GM12878 (cell line): ENCODE data around the gene SNRNP35. TPM values are rescaled to one million over a fixed set of nuclear protein-coding genes. Genes with fewer than 3 reads are reported as not detected.

Experiments used
- ATAC-seq: fragments of 200-7000 bp; cut with Tn5 transposase; 3 replicates; pipeline ENCODE4 v1.9.1; 2020; ENCODE audit warnings: mild to moderate bottlenecking, moderate library complexity
- BruUV-seq: library from RNA; stranded (reverse); fragments of 400-500 nt; replicated peaks from 2 replicates; lab custom pipeline; 2021; lab: Mats Ljungman, UMichigan
- CTCF ChIA-PET: fragments of 300-600 bp; sonication (Branson Sonifier 250); formaldehyde crosslinking; extraction: SDS; loops from one replicate; lab custom pipeline; 2021; ENCODE audit warnings: inconsistent platforms; lab: Yijun Ruan, JAX
- POLR2A ChIA-PET: fragments of 350-600 bp; formaldehyde crosslinking; extraction: SDS; loops from one replicate; lab custom pipeline; 2021; ENCODE audit warnings: inconsistent platforms; lab: Charles Lee
- RAD21 ChIA-PET: fragments of 300-600 bp; sonication (Branson Sonifier 250); formaldehyde crosslinking; loops from one replicate; lab custom pipeline; 2023; ENCODE audit warnings: antibody characterized with exemption; ENCODE audit not compliant: unreplicated experiment; lab: Charles Lee
- SMC1A ChIA-PET: fragments of 300-600 bp; sonication (Branson Sonifier 250); formaldehyde crosslinking; loops from one replicate; lab custom pipeline; 2023; ENCODE audit not compliant: unreplicated experiment, uncharacterized antibody; lab: Charles Lee
- DNase-seq: peaks from one replicate; pipeline ENCODE4 v3.0.0-alpha.2; 2011; ENCODE audit warnings: low read depth, low spot score
- FAIRE-seq: peaks from 3 replicates; lab custom pipeline; 2011; peaks lifted over from hg19 to GRCh38; lab: Jason Lieb, UNC
- H2AFZ ChIP-seq: 2 replicates; pipeline ENCODE4 v1.6.0; 2011; ENCODE audit warnings: low read depth, low read length, control low read depth; ENCODE audit not compliant: control insufficient read depth
- H3K27ac ChIP-seq: 2 replicates; pipeline ENCODE4 v1.5.1; 2011; ENCODE audit warnings: control low read depth; ENCODE audit not compliant: control insufficient read depth, insufficient read depth
- H3K27me3 ChIP-seq, 2 experiments: replicated peaks in 1 of 2; 2 replicates each; pipeline versions ENCODE4 v1.6.0 to v1.6.1; 2011; ENCODE audit warnings: low read length in 1 of 2; ENCODE audit not compliant: control insufficient read depth in 2 of 2, insufficient read depth in 2 of 2
- H3K36me3 ChIP-seq, 2 experiments: 2 replicates each; pipeline ENCODE4 v1.5.1; 2011; ENCODE audit warnings: low read length in 1 of 2; ENCODE audit not compliant: control insufficient read depth in 2 of 2, insufficient read depth in 2 of 2
- H3K4me1 ChIP-seq: 2 replicates; pipeline ENCODE4 v1.6.1; 2011; ENCODE audit warnings: mild to moderate bottlenecking, low read length, moderate library complexity, mixed read lengths; ENCODE audit not compliant: control insufficient read depth, insufficient read depth
- H3K4me2 ChIP-seq: 2 replicates; pipeline ENCODE4 v1.6.0; 2011; ENCODE audit warnings: control low read depth; ENCODE audit not compliant: control insufficient read depth, insufficient read depth
- H3K4me3 ChIP-seq: fragments of 200-600 bp; sonication (generic); 2 replicates; pipeline ENCODE4 v1.5.1; 2016
- H3K79me2 ChIP-seq: 2 replicates; pipeline ENCODE4 v1.6.0; 2011; ENCODE audit warnings: low read length; ENCODE audit not compliant: control insufficient read depth, insufficient read depth
- H3K9ac ChIP-seq: 2 replicates; pipeline ENCODE4 v1.8.0; 2011; ENCODE audit warnings: low read length, control low read depth, mixed read lengths; ENCODE audit not compliant: control insufficient read depth, insufficient read depth
- H3K9me3 ChIP-seq: replicated peaks from 3 replicates; pipeline ENCODE4 v1.5.1; 2011; ENCODE audit warnings: mild to moderate bottlenecking, low read length; ENCODE audit not compliant: control insufficient read depth, insufficient read depth
- H4K20me1 ChIP-seq: 2 replicates; pipeline ENCODE4 v1.6.0; 2011; ENCODE audit not compliant: control insufficient read depth, insufficient read depth
- CBFB ChIP-seq: IDR thresholded peaks from 2 replicates; pipeline ENCODE4 v1.6.1; 2016; ENCODE audit warnings: antibody characterized with exemption, low read depth
- CHD2 ChIP-seq: IDR thresholded peaks from 2 replicates; pipeline ENCODE4 v1.6.1; 2011; ENCODE audit warnings: low read depth, low read length, improper control_type of control experiment, borderline replicate concordance
- EED ChIP-seq: sonication (generic); IDR thresholded peaks from 2 replicates; pipeline ENCODE4 v1.6.1; 2016; ENCODE audit warnings: antibody characterized with exemption, low read depth
- POLR2A ChIP-seq: IDR thresholded peaks from 2 replicates; pipeline ENCODE4 v1.6.1; 2011; ENCODE audit warnings: low read depth, mild to moderate bottlenecking, low read length
- SP1 ChIP-seq: IDR thresholded peaks from one replicate; pipeline ENCODE4 v1.6.1; 2011; ENCODE audit warnings: low read depth, low read length
- SPI1 ChIP-seq: IDR thresholded peaks from 2 replicates; pipeline ENCODE4 v1.6.1; 2011; ENCODE audit warnings: low read depth, mild to moderate bottlenecking, low read length, moderate library complexity, borderline replicate concordance; ENCODE audit not compliant: insufficient read depth
- SREBF1 ChIP-seq: IDR thresholded peaks from 2 replicates; pipeline ENCODE4 v1.6.1; 2012; ENCODE audit warnings: mild to moderate bottlenecking, low read length
- WRNIP1 ChIP-seq: IDR thresholded peaks from 2 replicates; pipeline ENCODE4 v1.6.1; 2011; ENCODE audit warnings: low read depth, low read length, improper control_type of control experiment, borderline replicate concordance
- ZNF622 ChIP-seq: fragments of 450-650 bp; IDR thresholded peaks from 2 replicates; pipeline ENCODE4 v1.6.1; 2017; ENCODE audit warnings: mild to moderate bottlenecking, inconsistent platforms
- ZZZ3 ChIP-seq: IDR thresholded peaks from 2 replicates; pipeline ENCODE4 v1.6.1; 2011; ENCODE audit warnings: low read depth; ENCODE audit not compliant: control insufficient read depth, insufficient read length
- WGBS: methylation state at CpG from one replicate; pipeline ENCODE4 v1.1.6; 2016; ENCODE audit warnings: low lambda C conversion rate; ENCODE audit not compliant: insufficient replicate concordance, insufficient coverage; ENCODE audit errors: missing lambda C conversion rate; 5-methylcytosine and 5-hydroxymethylcytosine counted together
- in situ Hi-C: fragments of 300-500 bp; cut with MboI; formaldehyde crosslinking; loops from 9 replicates; pipeline ENCODE4 v1.14.3; 2018; ENCODE audit warnings: mixed read lengths
- intact Hi-C: fragments of 100-400 bp; cut with micrococcal nuclease; formaldehyde crosslinking; loops from one replicate; pipeline ENCODE4 v1.14.2; 2022; ENCODE audit not compliant: unreplicated experiment
- polyA plus RNA-seq, 11 experiments: library from polyadenylated mRNA; depleted of rRNA in 4 of 11; unstranded in 6 of 11; stranded (reverse) in 5 of 11; fragments of >200 nt; fragmentation: Nextera tagmentation in 4 of 11; fragmentation: Illumina TruSeq in 1 of 11; extraction: Ambion mirVana in 4 of 11; extraction: Trizol in 1 of 11; gene quantifications; 1 replicate in 1 of 11; 2 replicates in 10 of 11; pipeline versions ENCODE4 v1.2.1 to v1.2.3, GENCODE V29; 2011 to 2016; ENCODE audit warnings: inconsistent platforms in 2 of 11, missing spikeins in 2 of 11, low read depth in 1 of 11
- total RNA-seq, 4 experiments: library from RNA; depleted of rRNA in 3 of 4; stranded (reverse); fragments of >200 nt in 3 of 4; fragmentation: Illumina TruSeq in 1 of 4; extraction: Trizol in 1 of 4; gene quantifications; 2 replicates each; pipeline versions ENCODE4 v1.2.1 to v1.2.3, GENCODE V29; 2013 to 2021
- TF ChIP-seq, protein P1 (sequence below): fragments of 450-650 bp; IDR thresholded peaks from 2 replicates; pipeline ENCODE4 v1.6.1; 2018; ENCODE audit warnings: borderline replicate concordance, mild to moderate bottlenecking; ENCODE audit not compliant: partially characterized antibody
- TF ChIP-seq, protein P2 (sequence below): fragments of 450-650 bp; formaldehyde crosslinking; IDR thresholded peaks from 2 replicates; pipeline ENCODE4 v1.4.0; 2020; ENCODE audit warnings: mild to moderate bottlenecking, moderate library complexity

The SNRNP35 gene
- total and polyA plus RNA-seq, 10 of the 15 experiments (the other 5 are each of a cell fraction or from before 2014, with no cell fraction given), result 21.6 to 49.6 (median 29.0) TPM

DNA sequence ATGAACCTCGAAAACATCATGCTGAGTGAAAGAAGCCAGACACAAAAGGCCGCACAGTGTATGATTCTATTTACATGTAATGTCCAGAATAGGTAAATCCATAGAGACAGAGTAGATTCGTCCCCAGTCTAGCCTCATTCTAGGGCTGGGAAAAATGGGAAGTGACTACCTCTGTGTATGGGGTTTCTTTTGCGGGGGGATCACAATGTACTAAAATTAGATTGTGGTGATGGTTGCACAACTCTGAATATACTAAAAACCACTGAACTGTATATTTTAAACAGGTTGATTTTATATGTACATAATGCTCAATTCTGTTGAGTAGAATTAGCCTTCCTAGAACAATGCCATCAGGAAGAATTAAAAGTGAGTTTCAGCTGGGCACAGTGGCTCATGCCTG is 15.2 kb upstream of the SNRNP35 start (continued):
- no peak for TF ChIP-seq WRNIP1
- no peak for TF ChIP-seq ZNF622
- no peak for TF ChIP-seq SP1
- TF ChIP-seq EED, result 0 out of 2 replicates have a peak, but pooled peaks have one; percentile 34
- TF ChIP-seq SPI1, result peak; percentile 60; the same call in 1 of the 2 replicates

DNA sequence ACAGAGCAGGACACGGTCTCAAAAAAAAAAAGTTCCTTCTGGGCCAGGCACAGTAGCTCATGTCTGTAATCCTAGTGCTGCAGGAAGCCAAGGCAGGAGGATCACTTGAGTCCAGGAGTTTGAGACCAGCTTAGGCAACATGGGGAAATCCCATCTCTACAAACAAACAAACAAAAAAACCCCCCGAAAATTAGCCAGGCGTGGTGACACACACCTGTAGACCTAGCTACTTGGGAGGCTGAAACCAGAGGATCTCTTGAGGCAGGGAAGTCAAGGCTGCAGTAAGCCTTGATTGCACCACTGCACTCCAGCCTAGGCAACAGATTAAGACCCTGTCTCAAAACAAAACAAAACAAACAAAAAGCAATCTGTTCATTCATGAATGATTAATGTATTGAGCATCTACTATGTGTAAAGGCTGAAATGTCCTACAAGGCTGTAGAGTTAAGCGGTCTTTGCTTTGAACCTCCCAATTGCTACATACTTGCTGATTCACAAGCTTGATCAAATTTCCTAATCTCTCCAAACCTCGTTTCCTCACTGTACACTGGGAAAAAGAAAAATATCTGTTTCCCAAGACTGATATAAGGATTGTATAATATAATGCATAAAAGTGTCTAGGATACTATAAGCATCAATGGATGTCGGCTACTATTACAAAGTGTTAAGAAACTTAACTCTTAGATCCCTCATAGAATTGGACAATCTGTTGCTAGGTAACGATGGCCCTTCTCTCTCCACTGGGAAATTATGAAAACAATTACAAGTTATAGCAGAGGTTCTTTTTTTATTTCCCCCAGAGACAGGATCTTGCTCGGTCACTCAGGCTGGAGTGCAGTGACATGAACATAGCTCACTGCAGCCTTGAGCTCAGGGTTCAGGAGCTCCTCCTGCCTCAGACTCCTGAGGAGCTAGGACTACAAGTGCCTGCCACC is 13.6 kb upstream of the SNRNP35 start:
- no TSS peak for BruUV-seq
- H3K4me1 ChIP-seq, result peaks cover 33% of the 10 kb centered on the region
- ATAC-seq, result no peak
- ChIA-PET RAD21 (interaction anchor here (0.8 to 1.2 kb wide), 5 partner anchors 9 to 16 kb away, joined by 3 to 4 read pairs (median 3); partner anchors contain the start of genes RILPL2 and SNRNP35), CTCF (no interaction called here), SMC1A (interaction anchor here (1.3 to 2.3 kb wide), 6 partner anchors 9 to 16 kb away, joined by 3 to 10 read pairs (median 6); partner anchors contain the start of gene SNRNP35), POLR2A (interaction anchor here (0.6 to 1.0 kb wide), 2 partner anchors 11 to 12 kb away, joined by 3 to 9 read pairs; no protein-coding TSS in a partner anchor)
- no peaks in the 10 kb centered on the region for H3K27me3 ChIP-seq
- no peaks in the 10 kb centered on the region for H3K36me3 ChIP-seq
- no peak for FAIRE-seq
- TF ChIP-seq, protein P1, sequence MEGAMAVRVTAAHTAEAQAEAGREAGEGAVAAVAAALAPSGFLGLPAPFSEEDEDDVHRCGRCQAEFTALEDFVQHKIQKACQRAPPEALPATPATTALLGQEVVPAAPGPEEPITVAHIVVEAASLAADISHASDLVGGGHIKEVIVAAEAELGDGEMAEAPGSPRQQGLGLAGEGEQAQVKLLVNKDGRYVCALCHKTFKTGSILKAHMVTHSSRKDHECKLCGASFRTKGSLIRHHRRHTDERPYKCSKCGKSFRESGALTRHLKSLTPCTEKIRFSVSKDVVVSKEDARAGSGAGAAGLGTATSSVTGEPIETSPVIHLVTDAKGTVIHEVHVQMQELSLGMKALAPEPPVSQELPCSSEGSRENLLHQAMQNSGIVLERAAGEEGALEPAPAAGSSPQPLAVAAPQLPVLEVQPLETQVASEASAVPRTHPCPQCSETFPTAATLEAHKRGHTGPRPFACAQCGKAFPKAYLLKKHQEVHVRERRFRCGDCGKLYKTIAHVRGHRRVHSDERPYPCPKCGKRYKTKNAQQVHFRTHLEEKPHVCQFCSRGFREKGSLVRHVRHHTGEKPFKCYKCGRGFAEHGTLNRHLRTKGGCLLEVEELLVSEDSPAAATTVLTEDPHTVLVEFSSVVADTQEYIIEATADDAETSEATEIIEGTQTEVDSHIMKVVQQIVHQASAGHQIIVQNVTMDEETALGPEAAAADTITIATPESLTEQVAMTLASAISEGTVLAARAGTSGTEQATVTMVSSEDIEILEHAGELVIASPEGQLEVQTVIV, result no peak
- TF ChIP-seq, protein P2, sequence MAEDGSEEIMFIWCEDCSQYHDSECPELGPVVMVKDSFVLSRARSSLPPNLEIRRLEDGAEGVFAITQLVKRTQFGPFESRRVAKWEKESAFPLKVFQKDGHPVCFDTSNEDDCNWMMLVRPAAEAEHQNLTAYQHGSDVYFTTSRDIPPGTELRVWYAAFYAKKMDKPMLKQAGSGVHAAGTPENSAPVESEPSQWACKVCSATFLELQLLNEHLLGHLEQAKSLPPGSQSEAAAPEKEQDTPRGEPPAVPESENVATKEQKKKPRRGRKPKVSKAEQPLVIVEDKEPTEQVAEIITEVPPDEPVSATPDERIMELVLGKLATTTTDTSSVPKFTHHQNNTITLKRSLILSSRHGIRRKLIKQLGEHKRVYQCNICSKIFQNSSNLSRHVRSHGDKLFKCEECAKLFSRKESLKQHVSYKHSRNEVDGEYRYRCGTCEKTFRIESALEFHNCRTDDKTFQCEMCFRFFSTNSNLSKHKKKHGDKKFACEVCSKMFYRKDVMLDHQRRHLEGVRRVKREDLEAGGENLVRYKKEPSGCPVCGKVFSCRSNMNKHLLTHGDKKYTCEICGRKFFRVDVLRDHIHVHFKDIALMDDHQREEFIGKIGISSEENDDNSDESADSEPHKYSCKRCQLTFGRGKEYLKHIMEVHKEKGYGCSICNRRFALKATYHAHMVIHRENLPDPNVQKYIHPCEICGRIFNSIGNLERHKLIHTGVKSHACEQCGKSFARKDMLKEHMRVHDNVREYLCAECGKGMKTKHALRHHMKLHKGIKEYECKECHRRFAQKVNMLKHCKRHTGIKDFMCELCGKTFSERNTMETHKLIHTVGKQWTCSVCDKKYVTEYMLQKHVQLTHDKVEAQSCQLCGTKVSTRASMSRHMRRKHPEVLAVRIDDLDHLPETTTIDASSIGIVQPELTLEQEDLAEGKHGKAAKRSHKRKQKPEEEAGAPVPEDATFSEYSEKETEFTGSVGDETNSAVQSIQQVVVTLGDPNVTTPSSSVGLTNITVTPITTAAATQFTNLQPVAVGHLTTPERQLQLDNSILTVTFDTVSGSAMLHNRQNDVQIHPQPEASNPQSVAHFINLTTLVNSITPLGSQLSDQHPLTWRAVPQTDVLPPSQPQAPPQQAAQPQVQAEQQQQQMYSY, result no peak
- no peak for TF ChIP-seq SREBF1
- TF ChIP-seq CHD2, result no peak
- TF ChIP-seq ZZZ3, result no peak
- TF ChIP-seq CBFB, result no peak
- TF ChIP-seq POLR2A, result no peak
- no peaks in the 10 kb centered on the region for H4K20me1 ChIP-seq
- H3K4me3 ChIP-seq, result no peak overlapping the region
- H3K27ac ChIP-seq, result peak overlapping the region; percentile 6; the same call in 1 of the 2 replicates
- in situ Hi-C loops, result loop anchor here (25.0 kb wide), 1 partner anchor 1468 kb away; the partner anchor contains the start of gene UBC
- no peak overlapping the region for H3K4me2 ChIP-seq
- no peak for DNase-seq
- H2AFZ ChIP-seq, result no peak overlapping the region
- no peak overlapping the region for H3K9ac ChIP-seq
- peaks cover 1% of the 10 kb centered on the region for H3K79me2 ChIP-seq
- intact Hi-C loops, result no loop called here
- WGBS, result 88% methylated on average over 8 of the region's 8 CpGs
- H3K9me3 ChIP-seq, result no peaks in the 10 kb centered on the region
